ENCODE results near the gene SLC23A2.

GRCh38 chr20:4866429-4866828, 134.9 kb downstream of the SLC23A2 start:
- TF ChIP-seq POLR2AphosphoS5 (IDR thresholded peaks at IDR 0.05; ENCODE audit: borderline replicate concordance, low read depth, low read length) (no peak), EZH2 (IDR thresholded peaks at IDR 0.05) (no peak), FOXP2 (optimal IDR thresholded peaks at IDR 0.05; ENCODE audit: control extremely low read depth, extremely low read length, insufficient read depth) (no peak)

Data from SK-N-MC (cell line).